GM21423 (cell line): ENCODE measurements around the gene EPB41L2.
"Not testable (repeated sequence)": the region's sequence is repeated elsewhere in the genome, so short reads cannot be mapped to it uniquely, and the experiment has no call there.

Source experiments
- ATAC-seq: cut with Tn5 transposase; IDR thresholded peaks from one replicate; pipeline ENCODE4 v1.9.1; 2021; ENCODE audit warnings: mild to moderate bottlenecking, moderate library complexity; ENCODE audit not compliant: unreplicated experiment

Gene EPB41L2

DNA sequence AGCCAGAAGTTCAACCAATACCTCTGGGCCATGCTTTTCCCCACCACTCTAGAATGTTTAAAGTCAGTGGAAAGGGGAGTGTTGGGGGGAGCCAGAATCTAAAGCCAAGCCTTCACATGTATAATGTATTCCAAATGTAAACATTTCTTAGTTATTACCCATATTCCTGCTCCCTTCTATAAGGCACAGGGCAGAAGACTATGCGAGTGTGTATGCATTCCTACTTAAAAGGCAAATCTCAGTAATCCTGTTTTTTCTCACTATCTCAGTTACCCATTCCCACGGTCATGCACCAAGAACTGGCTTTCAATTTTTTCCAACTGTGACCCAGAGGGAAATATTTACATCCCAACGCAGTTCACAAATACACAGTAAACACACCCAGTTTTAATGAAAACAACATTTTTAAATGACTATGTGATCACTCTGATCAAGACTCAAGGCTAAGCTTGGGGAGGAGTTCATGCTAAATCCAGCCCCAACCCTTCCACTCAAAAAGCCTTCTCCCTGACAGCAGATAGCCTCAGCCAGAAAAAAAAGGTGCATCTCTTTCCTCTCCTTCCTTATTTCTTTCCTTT lies 57.5 kb downstream of the EPB41L2 start:
- no peak for ATAC-seq

DNA sequence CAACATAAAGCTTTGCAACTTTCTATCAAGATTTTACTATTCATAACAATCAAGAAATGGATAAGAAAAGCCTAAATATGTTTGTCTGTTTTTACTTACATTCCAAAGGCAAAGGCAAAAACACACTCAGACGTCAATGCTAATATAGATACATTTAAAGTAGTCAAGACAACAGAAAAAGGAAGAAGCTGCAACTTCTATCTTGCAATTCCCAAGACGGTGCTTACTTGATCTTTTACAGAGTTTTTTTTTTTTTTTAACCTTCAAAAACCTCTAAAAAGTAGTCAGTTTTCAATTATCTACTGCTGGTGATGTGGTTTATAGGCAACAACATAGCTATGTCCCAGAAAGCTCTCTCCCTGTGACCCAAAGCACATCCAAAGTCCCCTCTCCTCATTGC lies 58.1 kb downstream of the EPB41L2 start:
- ATAC-seq = no peak

DNA sequence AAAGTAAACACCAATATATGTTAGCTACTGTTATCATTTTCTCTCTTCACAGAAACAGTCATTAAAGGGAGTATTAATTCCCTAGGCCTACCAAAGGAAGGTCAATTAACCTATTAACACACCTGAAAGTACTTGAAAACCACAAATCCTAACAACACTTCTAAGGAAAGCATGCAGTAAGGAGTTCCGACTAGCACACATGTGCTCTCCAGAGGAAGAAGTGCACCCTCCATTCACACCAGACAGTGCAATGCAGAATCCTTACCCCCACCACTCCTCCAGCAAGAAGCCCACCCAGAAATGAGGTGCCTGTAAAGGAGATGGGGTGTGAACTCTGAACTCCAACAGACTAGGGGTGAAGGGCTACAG lies 58.7 kb downstream of the EPB41L2 start:
- no peak for ATAC-seq

DNA sequence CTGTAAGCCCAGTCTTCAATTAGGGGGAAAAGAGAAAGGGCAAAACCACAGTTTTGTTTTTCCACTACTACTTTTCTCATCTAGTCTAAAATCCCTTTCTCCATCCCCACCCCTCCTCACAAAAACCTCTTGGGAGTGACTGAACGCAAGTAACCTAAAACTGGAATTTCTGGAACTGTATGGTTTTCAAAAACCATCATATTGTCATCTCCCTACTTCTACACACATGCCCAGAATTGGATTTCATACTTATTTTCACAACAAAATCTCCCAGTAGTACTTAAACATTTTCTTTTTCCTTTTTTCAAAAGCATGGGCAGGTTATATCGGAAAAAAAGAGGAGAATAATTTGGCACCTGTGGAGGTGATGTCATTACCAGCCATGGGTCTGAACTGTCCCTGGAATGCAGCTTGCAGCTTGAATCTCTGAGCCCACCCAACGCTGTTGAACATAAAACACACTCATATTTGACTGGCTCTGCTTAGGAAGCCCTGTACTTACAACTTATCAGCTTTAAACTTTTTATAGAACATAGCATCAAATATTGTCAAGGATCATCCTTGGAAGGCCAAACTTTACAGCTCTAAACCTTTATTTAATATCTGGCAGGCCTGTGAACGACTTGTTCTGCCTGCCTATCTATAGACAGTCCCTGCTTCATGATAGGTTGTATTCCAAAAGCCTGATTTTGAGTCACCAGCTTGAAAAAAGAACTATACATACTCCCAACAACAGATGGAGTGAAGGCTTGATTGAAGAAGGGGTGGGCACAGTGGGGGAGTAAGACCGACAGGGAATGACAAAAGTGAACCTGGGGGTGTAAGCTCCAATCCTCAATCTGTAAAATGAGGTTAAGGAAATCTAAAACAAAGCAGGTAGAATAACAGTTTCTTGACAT lies 59.3 kb downstream of the EPB41L2 start:
- no peak for ATAC-seq

DNA sequence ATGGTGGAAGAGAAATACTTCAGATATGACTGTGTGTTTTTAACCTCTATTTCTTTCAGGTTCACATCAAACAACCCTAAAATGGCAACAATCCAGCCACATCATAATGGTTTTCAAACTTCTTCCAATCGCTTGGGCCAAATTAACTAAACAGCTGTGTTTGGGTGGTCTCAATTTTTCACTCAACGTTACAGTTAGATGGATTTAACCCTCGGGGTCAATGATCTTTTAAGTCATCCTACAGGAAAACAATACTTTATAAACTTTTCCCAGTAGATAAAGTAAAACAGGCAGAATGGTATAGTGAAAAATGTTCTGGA lies 60.4 kb downstream of the EPB41L2 start:
- no peak for ATAC-seq

DNA sequence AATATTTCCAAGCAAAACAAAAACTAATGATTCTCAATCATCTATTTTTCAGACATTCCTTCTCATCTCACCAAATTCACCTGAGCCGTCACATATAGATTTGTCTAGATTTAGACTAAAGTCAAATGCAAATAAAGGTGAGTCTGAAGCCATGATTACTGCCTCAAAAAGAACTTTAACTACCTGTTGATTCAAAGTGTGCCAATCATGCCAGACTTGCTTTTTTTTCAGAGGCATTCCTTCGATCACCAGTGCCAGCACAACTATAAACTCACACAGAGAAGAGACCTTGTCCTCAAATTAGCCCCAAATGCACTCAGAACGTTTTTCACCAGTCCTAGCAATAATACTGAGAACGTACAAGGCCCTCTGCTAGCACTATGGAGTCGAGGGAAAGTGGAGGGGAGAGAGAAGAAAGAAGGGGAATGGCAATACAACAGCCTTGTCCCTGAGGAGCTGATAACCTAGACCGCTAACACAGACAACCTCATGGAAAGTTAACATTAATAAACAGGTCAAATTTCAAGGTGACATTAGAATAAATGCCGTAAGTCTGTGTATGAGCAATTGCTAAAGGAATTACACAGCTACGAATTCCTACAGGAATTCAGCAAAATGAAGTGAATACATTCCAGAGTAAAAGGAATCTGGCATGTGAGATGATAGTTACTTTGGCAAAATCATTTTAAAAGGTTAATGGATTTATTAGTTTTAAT lies 60.9 kb downstream of the EPB41L2 start:
- no peak for ATAC-seq

DNA sequence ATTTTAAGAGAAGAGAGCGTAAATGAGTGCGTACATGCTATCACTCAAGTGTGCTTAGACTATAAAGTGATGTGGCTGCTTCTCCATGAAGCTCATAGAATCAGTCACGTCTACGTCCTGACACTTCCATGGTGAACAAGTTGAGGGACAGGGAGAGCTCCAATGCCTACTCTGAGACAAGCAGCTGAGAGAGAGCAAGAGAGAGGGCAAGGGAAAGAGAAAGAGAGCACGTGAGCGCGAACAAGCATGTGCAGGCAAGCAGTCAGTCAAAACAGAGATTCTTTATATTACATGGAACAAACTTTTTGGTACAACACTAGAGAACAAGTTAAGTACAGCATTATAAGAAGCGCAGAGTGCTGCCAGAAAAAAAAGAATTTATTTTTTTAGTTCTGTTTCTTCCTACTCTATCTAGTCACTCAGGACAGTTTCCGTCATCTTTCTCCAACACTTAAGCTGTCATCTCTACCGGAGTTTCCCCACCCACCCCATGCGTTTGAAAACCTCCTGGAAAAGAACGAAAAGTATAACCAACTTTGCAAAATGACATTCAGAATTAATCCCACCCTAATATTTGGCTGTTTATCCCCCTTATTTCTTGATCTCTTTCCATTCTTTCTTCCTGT lies 61.8 kb downstream of the EPB41L2 start:
- ATAC-seq = no peak

DNA sequence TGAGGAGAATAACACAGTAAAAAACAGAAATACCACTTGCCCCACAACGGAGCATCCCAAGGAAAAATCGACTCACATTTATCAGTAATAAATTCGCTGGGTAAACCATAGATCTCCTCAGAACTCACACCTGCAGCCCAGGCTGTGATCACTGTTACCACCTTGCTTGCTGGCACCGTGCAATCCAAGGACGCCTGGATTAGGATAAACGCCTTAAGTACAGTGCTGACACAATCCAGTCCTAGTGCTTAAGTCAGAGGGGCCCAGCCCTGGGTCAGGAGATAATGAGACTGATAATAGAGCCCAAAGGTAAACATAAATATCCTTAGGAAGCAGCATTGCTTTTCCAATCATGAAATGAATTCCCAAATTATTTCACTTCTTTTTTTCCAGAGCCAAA lies 62.5 kb downstream of the EPB41L2 start:
- no peak for ATAC-seq

DNA sequence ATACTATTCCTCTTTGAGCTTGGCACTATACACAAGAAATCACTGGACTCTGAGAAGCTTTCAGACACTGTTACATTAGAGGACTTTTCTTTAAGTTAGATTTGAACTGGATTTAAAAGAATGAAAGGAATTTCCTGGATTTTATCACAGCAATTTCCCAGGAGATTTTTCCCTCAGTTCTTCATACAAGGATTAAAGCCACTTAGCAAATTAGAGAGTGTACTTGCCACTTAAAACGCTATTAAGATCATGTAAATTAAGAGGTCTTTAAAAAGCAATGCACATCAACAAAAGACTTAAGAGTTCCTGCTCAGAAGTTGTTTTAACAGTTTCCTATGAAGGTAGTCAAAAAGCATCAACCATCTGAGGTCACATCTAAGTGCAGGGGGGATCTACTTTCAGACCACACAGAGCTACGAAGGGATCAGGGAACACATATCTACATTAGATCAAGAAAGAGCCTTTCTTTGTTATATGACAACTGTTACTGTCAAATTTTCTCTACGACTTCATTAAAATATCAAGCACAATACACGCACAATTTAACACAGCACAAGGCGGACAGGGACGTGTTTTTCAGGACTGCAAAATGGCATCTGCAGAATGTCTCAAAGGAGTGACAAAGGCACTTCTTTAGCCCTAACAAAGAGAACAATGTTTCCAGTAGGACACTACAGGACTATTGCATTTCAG lies 65.8 kb downstream of the EPB41L2 start:
- no peak for ATAC-seq

DNA sequence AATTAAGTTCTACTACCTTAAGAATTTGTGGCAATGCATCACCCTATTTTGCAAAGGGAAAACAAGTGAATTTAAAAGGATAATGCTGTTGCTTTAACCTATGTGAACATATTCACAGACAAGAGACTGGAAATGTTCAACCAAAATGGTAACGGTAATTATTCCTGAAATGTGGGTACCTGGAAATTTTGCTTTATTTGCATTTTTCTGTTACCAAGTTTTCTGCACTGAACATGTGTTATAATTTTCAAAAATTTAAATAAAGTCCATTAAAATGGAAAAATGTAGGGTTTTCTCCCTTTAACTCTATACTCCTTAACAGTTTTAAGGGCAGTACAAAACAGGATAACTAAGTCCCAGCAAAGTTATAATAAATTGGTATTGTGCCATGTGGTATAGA lies 66.4 kb downstream of the EPB41L2 start:
- ATAC-seq = no peak

DNA sequence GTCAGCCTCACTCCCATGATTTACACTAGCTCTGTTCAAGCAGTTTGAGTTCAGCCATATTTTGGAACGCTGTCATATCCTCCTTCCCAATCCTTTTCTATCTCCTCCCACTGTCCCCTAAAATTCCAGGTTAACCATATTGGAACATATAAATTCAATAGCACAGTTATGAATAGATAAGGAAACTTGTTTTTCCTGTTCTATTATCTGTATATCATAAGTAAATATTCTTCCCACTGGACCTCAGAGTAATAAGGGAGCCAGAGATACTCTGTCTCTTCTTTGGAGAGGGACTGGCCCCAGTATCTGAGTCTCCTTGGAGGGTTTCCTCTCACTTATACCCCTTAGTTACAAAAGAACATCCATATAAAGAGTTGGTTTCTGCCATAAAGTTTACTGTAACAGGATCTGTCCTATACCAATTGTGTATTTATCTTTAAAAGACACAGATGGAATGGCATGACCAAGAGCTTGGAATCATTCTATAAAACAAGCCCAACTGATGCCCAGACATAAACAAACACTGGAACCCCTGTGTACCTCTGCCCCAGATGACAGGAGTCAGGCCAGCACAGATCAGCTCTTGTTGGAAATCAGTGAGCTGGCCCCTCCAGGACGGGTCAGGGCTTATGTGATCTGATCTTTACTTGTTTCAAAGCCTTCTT lies 67.1 kb downstream of the EPB41L2 start:
- ATAC-seq = no peak

DNA sequence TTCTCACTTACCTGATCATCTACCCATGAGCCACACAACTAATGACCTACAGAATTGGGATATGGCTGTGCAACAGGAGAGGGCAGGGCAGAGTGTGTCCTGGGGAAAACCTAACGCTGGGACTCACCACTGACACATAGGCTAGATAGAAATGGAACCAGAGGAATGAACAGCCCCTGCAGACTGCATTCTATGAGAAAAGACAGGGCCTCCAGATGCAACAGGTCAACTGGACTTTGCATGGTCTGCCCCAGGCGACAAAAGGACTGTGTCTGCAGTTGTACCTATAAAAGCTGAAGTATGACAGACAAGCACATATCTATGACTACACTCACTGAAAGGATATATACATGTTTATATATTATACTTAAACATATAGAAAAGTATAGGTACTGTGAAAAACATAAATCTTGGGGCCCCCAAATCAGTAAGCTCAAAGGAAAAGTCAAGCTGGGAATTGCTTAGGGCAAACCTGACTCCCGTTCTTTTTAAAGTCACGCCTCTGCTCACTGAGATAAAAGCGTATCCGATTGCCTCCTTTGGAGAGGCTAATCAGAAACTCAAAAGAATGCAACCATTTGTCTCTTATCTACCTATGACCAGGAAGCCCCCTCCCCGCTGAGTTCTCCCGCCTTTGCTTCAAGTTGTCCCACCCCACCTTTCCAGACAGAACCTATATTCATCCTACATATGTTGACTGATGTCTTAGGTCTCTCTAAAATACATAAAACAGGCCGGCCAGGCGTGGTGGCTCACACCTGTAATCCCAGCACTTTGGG lies 68.5 kb downstream of the EPB41L2 start:
- no peak for ATAC-seq

DNA sequence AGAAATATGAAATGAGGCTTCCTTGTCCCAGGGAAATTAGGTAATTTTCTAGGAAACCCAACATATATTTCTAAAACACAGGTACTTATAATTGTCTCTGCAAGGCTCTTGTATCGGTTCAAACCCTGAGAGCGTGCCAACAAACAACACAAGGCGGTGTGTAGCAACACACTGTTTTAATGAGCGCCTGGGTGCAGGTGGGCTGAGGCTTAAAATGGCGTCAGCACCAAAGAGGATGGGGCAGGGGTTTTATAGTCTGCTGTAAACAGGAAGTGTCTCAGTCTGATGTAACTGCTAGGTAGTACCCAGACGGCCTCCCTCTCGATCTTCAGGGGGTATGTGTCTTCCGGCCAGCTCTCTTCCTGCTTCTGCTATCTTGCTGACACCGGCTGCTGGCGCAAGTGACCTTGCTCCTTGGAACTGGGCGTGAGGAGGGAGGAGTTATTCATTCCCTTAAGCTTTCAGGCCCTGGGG lies 69.7 kb downstream of the EPB41L2 start:
- no peak for ATAC-seq

DNA sequence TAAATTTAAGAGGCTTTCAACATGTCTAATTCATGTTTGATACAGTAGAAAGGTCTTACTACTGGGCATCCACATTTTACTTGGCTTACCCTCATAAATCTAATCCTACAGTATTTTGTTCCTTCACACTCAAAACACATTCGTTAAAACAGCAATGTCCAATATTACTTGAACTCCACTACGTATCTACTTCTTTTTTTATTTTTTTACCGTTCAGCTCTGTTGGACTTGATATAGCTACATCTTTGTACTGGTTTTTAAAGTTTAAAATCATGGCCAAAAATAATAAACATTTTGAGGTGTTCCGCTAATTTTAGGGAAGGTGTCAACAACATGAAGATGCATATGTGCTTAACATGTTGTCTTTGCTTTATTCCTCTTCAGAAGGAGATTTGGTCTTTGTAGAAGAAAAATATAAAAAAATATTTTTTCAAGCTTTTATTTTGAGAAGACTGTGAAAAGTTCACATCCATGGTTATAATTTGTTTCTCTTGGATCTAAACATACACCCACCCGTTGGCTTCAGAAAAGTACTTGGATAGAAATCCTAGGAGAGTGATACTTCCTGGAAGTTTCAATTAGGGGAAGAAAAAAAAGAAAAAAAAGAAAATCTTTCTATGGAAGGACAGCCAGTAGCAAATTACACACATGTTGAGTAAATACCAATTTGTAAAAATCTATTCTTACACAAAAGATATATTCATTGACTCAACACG lies 71.5 kb downstream of the EPB41L2 start:
- no peak for ATAC-seq

DNA sequence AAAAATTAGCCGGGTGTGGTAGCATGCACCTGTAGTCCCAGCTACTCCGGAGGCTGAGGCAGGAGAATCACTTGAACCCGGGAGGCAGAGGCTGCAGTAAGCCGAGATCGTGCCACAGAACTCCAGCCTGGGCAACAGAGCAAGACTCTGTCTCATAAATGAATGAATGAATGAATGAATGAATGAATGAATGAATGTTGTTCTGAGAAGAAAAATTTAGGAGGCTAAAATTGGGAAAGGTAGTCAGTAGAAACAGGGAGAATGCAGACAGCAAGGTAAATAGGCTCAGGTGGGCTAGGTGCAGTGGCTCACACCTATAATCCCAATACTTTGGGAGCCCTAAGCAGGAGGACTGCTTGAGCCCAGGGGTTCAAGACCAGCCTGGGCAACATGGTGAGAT lies 75.5 kb downstream of the EPB41L2 start:
- not testable (repeated sequence) for ATAC-seq

DNA sequence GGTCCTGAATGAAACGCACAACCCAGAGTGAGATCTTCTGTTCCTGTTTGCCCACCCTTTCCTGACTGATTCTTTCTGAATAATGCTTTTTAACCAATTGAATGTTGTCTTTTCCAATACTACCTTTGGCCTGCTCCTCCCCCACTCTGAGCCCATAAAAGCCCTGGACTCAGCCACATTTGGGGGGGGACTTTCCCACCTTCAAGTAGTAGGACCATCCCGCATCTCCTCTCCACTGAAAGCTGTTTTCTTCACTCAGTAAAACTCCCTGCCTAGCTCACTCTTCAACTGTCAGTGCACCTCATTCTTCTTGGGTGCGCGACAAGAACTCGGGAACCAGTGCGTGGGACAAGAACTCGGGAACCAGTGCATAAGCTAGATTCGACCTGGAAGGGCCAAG lies 77.9 kb downstream of the EPB41L2 start:
- ATAC-seq = no peak

DNA sequence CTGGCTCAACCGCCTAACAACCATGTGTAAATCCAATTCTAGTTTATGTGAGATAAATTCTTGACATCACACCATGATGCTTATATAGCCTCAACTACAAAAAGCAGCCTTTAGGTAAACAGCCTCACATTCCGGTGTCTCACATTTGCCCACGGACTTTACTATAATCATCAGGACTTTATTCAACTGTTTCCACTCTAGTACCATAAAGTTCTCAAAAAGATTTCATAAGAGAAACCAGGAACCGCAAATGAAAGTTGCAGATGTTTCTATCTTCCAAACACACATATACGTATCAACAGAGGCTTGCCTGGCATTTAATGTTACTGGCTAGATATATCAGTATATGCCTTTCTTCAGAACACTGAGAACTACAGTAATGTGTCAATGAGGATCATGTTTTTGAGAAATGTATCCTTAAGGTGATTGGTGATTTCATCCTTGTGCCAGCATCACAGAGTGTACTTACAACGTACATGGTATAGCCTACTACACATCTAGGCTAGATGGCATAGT lies 80.0 kb downstream of the EPB41L2 start:
- ATAC-seq = peak; percentile 48

DNA sequence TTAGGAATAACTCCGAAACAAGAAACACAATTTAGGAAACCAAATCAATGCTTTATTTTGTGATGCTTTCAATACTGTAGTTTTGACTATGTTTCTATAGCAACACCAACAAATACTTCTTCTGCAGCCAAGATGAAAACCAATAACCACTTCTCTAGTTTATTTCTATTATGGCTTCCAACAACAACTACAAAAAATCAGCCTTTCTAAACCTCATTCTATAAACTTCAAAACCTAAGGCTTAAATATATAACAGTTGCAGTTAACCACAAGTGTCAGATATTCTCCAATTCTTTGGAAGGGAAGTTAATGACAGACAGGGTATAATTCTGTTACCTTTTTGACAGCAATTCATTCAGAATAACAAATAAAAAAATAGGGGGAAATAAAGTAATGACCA lies 80.9 kb downstream of the EPB41L2 start:
- no peak for ATAC-seq

DNA sequence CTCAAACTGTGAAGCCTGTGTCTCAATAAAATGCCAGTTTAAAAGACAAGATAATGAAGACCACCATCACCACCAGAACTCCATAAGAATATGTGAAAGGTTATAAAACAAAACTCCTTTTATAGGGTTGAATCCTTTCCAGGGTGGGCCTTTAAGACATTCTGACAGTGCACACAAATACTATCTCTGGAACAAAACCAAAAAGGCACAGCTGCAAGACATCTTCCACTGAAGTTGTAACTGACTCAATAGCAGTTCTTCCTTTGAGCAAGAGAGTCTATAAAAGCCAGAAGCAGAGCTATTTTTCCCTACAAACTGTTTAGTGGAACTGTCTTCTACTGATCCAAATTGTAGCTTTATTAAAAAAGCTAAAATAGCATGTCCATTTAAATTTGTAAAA lies 81.6 kb downstream of the EPB41L2 start:
- no peak for ATAC-seq
